ENCODE results near the gene CRB3.
A peak's percentile ranks its signal among the peaks of the same experiment; 100 is the strongest.

CRB3 gene

DNA sequence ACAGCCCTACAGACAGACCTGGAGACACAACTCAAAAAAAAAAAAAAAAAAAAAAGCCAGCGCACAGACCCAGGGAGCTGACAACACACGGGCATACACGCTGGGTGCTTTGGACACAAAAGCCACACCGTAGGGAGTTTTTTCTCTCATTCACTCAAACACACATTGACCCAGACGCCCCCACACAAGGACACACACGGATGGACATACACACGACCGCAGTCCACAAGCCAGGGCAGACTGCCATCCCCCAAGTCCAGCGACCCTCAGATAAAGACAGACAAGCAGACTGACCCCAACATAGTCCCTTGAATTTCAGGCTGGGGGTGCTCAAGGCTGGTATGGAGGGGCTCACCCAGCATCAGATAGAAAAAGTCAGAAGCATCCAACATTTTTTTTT lies 50.0 kb downstream of the CRB3 start:
- H3K4me3 ChIP-seq (ENCODE audit: low read depth, low read length) = no peak overlapping the region
- no peak for DNase-seq (ENCODE audit: low read depth)
- TF ChIP-seq, protein P1, sequence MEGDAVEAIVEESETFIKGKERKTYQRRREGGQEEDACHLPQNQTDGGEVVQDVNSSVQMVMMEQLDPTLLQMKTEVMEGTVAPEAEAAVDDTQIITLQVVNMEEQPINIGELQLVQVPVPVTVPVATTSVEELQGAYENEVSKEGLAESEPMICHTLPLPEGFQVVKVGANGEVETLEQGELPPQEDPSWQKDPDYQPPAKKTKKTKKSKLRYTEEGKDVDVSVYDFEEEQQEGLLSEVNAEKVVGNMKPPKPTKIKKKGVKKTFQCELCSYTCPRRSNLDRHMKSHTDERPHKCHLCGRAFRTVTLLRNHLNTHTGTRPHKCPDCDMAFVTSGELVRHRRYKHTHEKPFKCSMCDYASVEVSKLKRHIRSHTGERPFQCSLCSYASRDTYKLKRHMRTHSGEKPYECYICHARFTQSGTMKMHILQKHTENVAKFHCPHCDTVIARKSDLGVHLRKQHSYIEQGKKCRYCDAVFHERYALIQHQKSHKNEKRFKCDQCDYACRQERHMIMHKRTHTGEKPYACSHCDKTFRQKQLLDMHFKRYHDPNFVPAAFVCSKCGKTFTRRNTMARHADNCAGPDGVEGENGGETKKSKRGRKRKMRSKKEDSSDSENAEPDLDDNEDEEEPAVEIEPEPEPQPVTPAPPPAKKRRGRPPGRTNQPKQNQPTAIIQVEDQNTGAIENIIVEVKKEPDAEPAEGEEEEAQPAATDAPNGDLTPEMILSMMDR (IDR thresholded peaks at IDR 0.05; ENCODE audit: control insufficient read depth, extremely low read depth, insufficient read depth) = no peak

DNA sequence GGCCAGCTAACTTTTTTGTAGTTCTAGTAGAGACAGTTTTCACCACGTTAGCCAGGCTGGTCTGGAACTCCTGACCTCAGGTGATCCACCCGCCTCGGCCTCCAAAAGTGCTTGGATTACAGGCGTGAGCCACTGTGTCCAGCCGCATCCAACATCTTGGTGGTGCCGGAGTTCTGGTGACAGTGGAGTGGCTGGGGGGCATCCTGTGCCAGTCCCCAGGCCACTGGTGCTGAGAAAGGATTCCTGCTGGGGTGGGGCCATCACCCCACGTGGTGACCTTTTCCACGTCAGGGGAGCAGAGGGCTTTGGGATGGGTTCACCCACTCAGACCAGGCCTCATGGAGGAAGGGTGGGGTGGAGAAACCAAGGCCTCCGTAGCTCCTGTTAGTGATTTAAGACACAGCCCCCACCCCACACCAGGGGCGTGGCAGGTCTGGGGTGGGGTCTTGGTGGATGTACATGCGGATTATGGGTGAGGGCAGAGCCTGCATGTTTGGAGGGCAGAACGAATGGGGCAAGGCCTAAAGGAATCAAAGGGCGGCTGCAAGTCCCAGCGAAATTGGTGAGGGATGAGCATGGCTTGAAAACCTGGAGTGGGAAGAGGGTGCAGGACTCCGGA lies 51.0 kb downstream of the CRB3 start:
- TF ChIP-seq, protein P1 (IDR thresholded peaks at IDR 0.05; ENCODE audit: control insufficient read depth, extremely low read depth, insufficient read depth) = no peak
- H3K4me3 ChIP-seq (ENCODE audit: low read depth, low read length) = no peak overlapping the region
- no peak for DNase-seq (ENCODE audit: low read depth)

DNA sequence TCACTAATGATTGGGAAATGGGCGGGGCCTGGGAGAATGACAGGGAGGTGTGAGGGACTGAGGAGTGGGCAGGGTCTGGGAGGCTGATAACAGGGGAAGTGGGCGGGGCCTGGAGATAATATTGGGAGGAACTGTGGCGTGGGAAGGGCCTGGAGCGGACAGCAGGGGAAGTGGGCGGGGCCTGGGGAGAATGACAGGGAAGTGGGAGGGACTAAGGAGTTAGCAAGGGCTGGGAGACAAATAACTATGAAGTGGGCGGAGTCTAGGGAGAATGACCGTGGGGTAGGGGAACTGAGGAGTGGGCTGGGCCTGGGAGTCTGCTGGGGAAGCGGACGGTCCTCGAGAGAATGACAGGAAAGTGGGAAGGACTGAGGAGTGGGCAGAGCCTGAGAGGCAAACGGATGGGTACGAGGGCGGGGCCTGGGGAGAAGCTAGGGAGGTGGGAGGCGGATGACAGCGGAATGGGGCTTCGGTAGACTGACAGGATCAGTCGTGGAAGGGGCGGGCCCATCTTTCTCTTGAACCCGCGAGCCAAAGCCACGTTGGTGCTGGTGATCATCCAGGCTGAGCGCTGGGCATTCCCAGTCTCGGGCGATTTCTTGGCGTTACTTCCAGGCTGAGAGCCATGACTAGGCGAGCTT lies 52.1 kb downstream of the CRB3 start:
- H3K4me3 ChIP-seq (ENCODE audit: low read depth, low read length) = peak overlapping the region; percentile 61
- peak; percentile 96 for DNase-seq (ENCODE audit: low read depth)
- TF ChIP-seq, protein P1 (IDR thresholded peaks at IDR 0.05; ENCODE audit: control insufficient read depth, extremely low read depth, insufficient read depth) = no peak
